GM19467 (cell line): ENCODE data around the gene NCOA6.
A peak's percentile ranks its signal among the peaks of the same experiment; 100 is the strongest.

Experiments used
- ATAC-seq: cut with Tn5 transposase; IDR thresholded peaks from one replicate; pipeline ENCODE4 v1.9.1; 2021; ENCODE audit warnings: mild to moderate bottlenecking, moderate library complexity; ENCODE audit not compliant: unreplicated experiment

Gene NCOA6

GRCh38 chr20:34706302-34706875 is 119.1 kb downstream of the NCOA6 start:
- no peak for ATAC-seq

- no peak for ATAC-seq
Observed at GRCh38 chr20:34705397-34706301, 119.8 kb downstream of the NCOA6 start.

GRCh38 chr20:34705008-34705396 is 120.4 kb downstream of the NCOA6 start:
- no peak for ATAC-seq

- peak; percentile 49 for ATAC-seq
Observed at GRCh38 chr20:34704177-34705007, 121.1 kb downstream of the NCOA6 start, which contains the start of gene TP53INP2. Gene TP53INP2 (plus strand): TSS chr20:34704344. CDS start chr20:34708740, 4,396 bp downstream.

GRCh38 chr20:34703424-34704176 is 121.9 kb downstream of the NCOA6 start:
- ATAC-seq: no peak

GRCh38 chr20:34703061-34703423 is 122.4 kb downstream of the NCOA6 start:
- ATAC-seq: no peak

GRCh38 chr20:34701405-34702085 is 123.9 kb downstream of the NCOA6 start:
- no peak for ATAC-seq

GRCh38 chr20:34693414-34693813 is 132.0 kb downstream of the NCOA6 start:
- ATAC-seq: no peak

GRCh38 chr20:34691838-34692237 is 133.6 kb downstream of the NCOA6 start:
- no peak for ATAC-seq

GRCh38 chr20:34689486-34689885 is 136.0 kb downstream of the NCOA6 start:
- no peak for ATAC-seq

GRCh38 chr20:34683667-34684066 is 141.8 kb downstream of the NCOA6 start:
- ATAC-seq: no peak

GRCh38 chr20:34680586-34681175 is 144.8 kb downstream of the NCOA6 start:
- no peak for ATAC-seq

- peak; percentile 95 for ATAC-seq
Observed at GRCh38 chr20:34676642-34677373, 148.6 kb downstream of the NCOA6 start, which contains the start of gene PIGU. Gene PIGU (minus strand): TSS chr20:34677092. CDS start chr20:34677085, 7 bp downstream.

GRCh38 chr20:34675993-34676641 is 149.3 kb downstream of the NCOA6 start:
- ATAC-seq: no peak

GRCh38 chr20:34675561-34675960 is 149.9 kb downstream of the NCOA6 start:
- ATAC-seq: no peak

- ATAC-seq: no peak
Observed at GRCh38 chr20:34673412-34673811, 152.0 kb downstream of the NCOA6 start.

- no peak for ATAC-seq
Observed at GRCh38 chr20:34669094-34669493, 156.4 kb downstream of the NCOA6 start.
